GM12878 (cell line): ENCODE measurements around the gene IER5L. TPM values are rescaled to one million over a fixed set of nuclear protein-coding genes. Genes with fewer than 3 reads are reported as not detected.

ENCODE experiments used
- ATAC-seq: fragments of 200-7000 bp; cut with Tn5 transposase; 3 replicates; pipeline ENCODE4 v1.9.1; 2020; ENCODE audit warnings: mild to moderate bottlenecking, moderate library complexity
- BruUV-seq: library from RNA; stranded (reverse); fragments of 400-500 nt; replicated peaks from 2 replicates; lab custom pipeline; 2021; lab: Mats Ljungman, UMichigan
- CTCF ChIA-PET: fragments of 300-600 bp; sonication (Branson Sonifier 250); formaldehyde crosslinking; extraction: SDS; loops from one replicate; lab custom pipeline; 2021; ENCODE audit warnings: inconsistent platforms; lab: Yijun Ruan, JAX
- POLR2A ChIA-PET: fragments of 350-600 bp; formaldehyde crosslinking; extraction: SDS; loops from one replicate; lab custom pipeline; 2021; ENCODE audit warnings: inconsistent platforms; lab: Charles Lee
- RAD21 ChIA-PET: fragments of 300-600 bp; sonication (Branson Sonifier 250); formaldehyde crosslinking; loops from one replicate; lab custom pipeline; 2023; ENCODE audit warnings: antibody characterized with exemption; ENCODE audit not compliant: unreplicated experiment; lab: Charles Lee
- SMC1A ChIA-PET: fragments of 300-600 bp; sonication (Branson Sonifier 250); formaldehyde crosslinking; loops from one replicate; lab custom pipeline; 2023; ENCODE audit not compliant: unreplicated experiment, uncharacterized antibody; lab: Charles Lee
- DNase-seq: peaks from one replicate; pipeline ENCODE4 v3.0.0-alpha.2; 2011; ENCODE audit warnings: low read depth, low spot score
- FAIRE-seq: peaks from 3 replicates; lab custom pipeline; 2011; peaks lifted over from hg19 to GRCh38; lab: Jason Lieb, UNC
- H2AFZ ChIP-seq: 2 replicates; pipeline ENCODE4 v1.6.0; 2011; ENCODE audit warnings: low read depth, low read length, control low read depth; ENCODE audit not compliant: control insufficient read depth
- H3K27ac ChIP-seq: 2 replicates; pipeline ENCODE4 v1.5.1; 2011; ENCODE audit warnings: control low read depth; ENCODE audit not compliant: control insufficient read depth, insufficient read depth
- H3K27me3 ChIP-seq, 2 experiments: replicated peaks in 1 of 2; 2 replicates each; pipeline versions ENCODE4 v1.6.0 to v1.6.1; 2011; ENCODE audit warnings: low read length in 1 of 2; ENCODE audit not compliant: control insufficient read depth in 2 of 2, insufficient read depth in 2 of 2
- H3K36me3 ChIP-seq, 2 experiments: 2 replicates each; pipeline ENCODE4 v1.5.1; 2011; ENCODE audit warnings: low read length in 1 of 2; ENCODE audit not compliant: control insufficient read depth in 2 of 2, insufficient read depth in 2 of 2
- H3K4me1 ChIP-seq: 2 replicates; pipeline ENCODE4 v1.6.1; 2011; ENCODE audit warnings: mild to moderate bottlenecking, low read length, moderate library complexity, mixed read lengths; ENCODE audit not compliant: control insufficient read depth, insufficient read depth
- H3K4me2 ChIP-seq: 2 replicates; pipeline ENCODE4 v1.6.0; 2011; ENCODE audit warnings: control low read depth; ENCODE audit not compliant: control insufficient read depth, insufficient read depth
- H3K4me3 ChIP-seq: fragments of 200-600 bp; sonication (generic); 2 replicates; pipeline ENCODE4 v1.5.1; 2016
- H3K79me2 ChIP-seq: 2 replicates; pipeline ENCODE4 v1.6.0; 2011; ENCODE audit warnings: low read length; ENCODE audit not compliant: control insufficient read depth, insufficient read depth
- H3K9ac ChIP-seq: 2 replicates; pipeline ENCODE4 v1.8.0; 2011; ENCODE audit warnings: low read length, control low read depth, mixed read lengths; ENCODE audit not compliant: control insufficient read depth, insufficient read depth
- H3K9me3 ChIP-seq: replicated peaks from 3 replicates; pipeline ENCODE4 v1.5.1; 2011; ENCODE audit warnings: mild to moderate bottlenecking, low read length; ENCODE audit not compliant: control insufficient read depth, insufficient read depth
- H4K20me1 ChIP-seq: 2 replicates; pipeline ENCODE4 v1.6.0; 2011; ENCODE audit not compliant: control insufficient read depth, insufficient read depth
- SIX5 ChIP-seq: IDR thresholded peaks from 2 replicates; pipeline ENCODE4 v1.6.1; 2011; ENCODE audit warnings: mild to moderate bottlenecking, low read depth, low read length, moderate library complexity; ENCODE audit not compliant: severe bottlenecking
- SMAD1 ChIP-seq: fragments of 450-650 bp; IDR thresholded peaks from 2 replicates; pipeline ENCODE4 v1.6.1; 2018; ENCODE audit warnings: mild to moderate bottlenecking, low read depth; ENCODE audit not compliant: partially characterized antibody
- STAT1 ChIP-seq: fragments of 450-650 bp; conservative IDR thresholded peaks from 2 replicates; pipeline ENCODE4 v1.6.1; 2014; ENCODE audit warnings: antibody characterized with exemption, mild to moderate bottlenecking
- YBX1 ChIP-seq: fragments of 450-650 bp; IDR thresholded peaks from 2 replicates; pipeline ENCODE4 v1.6.1; 2016; ENCODE audit warnings: antibody characterized with exemption
- whole genome bisulfite sequencing: methylation state at CpG from one replicate; pipeline ENCODE4 v1.1.6; 2016; ENCODE audit warnings: low lambda C conversion rate; ENCODE audit not compliant: insufficient replicate concordance, insufficient coverage; ENCODE audit errors: missing lambda C conversion rate; 5-methylcytosine and 5-hydroxymethylcytosine counted together
- in situ Hi-C: fragments of 300-500 bp; cut with MboI; formaldehyde crosslinking; loops from 9 replicates; pipeline ENCODE4 v1.14.3; 2018; ENCODE audit warnings: mixed read lengths
- intact Hi-C: fragments of 100-400 bp; cut with micrococcal nuclease; formaldehyde crosslinking; loops from one replicate; pipeline ENCODE4 v1.14.2; 2022; ENCODE audit not compliant: unreplicated experiment
- polyA plus RNA-seq, 11 experiments: library from polyadenylated mRNA; depleted of rRNA in 4 of 11; unstranded in 6 of 11; stranded (reverse) in 5 of 11; fragments of >200 nt; fragmentation: Nextera tagmentation in 4 of 11; fragmentation: Illumina TruSeq in 1 of 11; extraction: Ambion mirVana in 4 of 11; extraction: Trizol in 1 of 11; gene quantifications; 1 replicate in 1 of 11; 2 replicates in 10 of 11; pipeline versions ENCODE4 v1.2.1 to v1.2.3, GENCODE V29; 2011 to 2016; ENCODE audit warnings: inconsistent platforms in 2 of 11, missing spikeins in 2 of 11, low read depth in 1 of 11
- total RNA-seq, 4 experiments: library from RNA; depleted of rRNA in 3 of 4; stranded (reverse); fragments of >200 nt in 3 of 4; fragmentation: Illumina TruSeq in 1 of 4; extraction: Trizol in 1 of 4; gene quantifications; 2 replicates each; pipeline versions ENCODE4 v1.2.1 to v1.2.3, GENCODE V29; 2013 to 2021
- TF ChIP-seq, protein P1 (sequence below): fragments of 150-350 bp; IDR thresholded peaks from 2 replicates; pipeline ENCODE4 v1.6.1; 2016; ENCODE audit warnings: low read depth, low read length
- TF ChIP-seq, protein P2 (sequence below): fragments of 450-650 bp; IDR thresholded peaks from 2 replicates; pipeline ENCODE4 v1.6.1; 2014; ENCODE audit warnings: mild to moderate bottlenecking

Gene IER5L
- total and polyA plus RNA-seq, 10 of the 15 experiments (the other 5 are each of a cell fraction or from before 2014, with no cell fraction given) = 0.04 to 1.4 (median 0.17) TPM

DNA sequence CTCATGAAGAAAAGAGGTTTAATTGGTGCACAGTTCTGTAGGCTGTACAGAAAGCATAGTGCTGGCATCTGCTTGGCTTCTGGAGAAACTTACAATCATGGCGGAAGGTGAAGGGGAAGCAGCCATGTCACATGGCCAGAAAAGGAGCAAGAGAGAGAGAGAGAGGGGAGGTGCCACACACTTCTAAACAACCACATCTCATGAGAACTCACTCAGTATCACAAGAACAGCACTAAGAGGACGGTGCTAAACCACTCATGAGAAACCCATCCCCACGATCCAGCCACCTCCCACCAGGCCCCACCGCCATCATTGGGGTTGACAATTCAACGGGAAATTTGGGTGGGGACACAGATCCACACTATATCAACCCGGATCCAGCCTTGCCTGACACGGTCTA is 28.8 kb upstream of the IER5L start:
- no peak for DNase-seq
- Histone ChIP-seq H2AFZ (no peak overlapping the region), H3K27me3 (no peaks in the 10 kb centered on the region), H3K9me3 (no peaks in the 10 kb centered on the region), H3K4me3 (no peak overlapping the region), H4K20me1 (no peaks in the 10 kb centered on the region), H3K4me1 (no peaks in the 10 kb centered on the region), H3K4me2 (no peak overlapping the region), H3K36me3 (no peaks in the 10 kb centered on the region), H3K9ac (no peak overlapping the region), H3K27ac (no peak overlapping the region), H3K79me2 (no peaks in the 10 kb centered on the region)
- ChIA-PET SMC1A (no interaction called here), CTCF (no interaction called here), POLR2A (no interaction called here), RAD21 (no interaction called here)
- intact Hi-C loops = no loop called here
- no peak for FAIRE-seq
- 34% methylated on average over 7 of the region's 7 CpGs for WGBS
- TF ChIP-seq SMAD1 = no peak
- TF ChIP-seq, protein P1, sequence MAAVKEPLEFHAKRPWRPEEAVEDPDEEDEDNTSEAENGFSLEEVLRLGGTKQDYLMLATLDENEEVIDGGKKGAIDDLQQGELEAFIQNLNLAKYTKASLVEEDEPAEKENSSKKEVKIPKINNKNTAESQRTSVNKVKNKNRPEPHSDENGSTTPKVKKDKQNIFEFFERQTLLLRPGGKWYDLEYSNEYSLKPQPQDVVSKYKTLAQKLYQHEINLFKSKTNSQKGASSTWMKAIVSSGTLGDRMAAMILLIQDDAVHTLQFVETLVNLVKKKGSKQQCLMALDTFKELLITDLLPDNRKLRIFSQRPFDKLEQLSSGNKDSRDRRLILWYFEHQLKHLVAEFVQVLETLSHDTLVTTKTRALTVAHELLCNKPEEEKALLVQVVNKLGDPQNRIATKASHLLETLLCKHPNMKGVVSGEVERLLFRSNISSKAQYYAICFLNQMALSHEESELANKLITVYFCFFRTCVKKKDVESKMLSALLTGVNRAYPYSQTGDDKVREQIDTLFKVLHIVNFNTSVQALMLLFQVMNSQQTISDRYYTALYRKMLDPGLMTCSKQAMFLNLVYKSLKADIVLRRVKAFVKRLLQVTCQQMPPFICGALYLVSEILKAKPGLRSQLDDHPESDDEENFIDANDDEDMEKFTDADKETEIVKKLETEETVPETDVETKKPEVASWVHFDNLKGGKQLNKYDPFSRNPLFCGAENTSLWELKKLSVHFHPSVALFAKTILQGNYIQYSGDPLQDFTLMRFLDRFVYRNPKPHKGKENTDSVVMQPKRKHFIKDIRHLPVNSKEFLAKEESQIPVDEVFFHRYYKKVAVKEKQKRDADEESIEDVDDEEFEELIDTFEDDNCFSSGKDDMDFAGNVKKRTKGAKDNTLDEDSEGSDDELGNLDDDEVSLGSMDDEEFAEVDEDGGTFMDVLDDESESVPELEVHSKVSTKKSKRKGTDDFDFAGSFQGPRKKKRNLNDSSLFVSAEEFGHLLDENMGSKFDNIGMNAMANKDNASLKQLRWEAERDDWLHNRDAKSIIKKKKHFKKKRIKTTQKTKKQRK = no peak
- no peak for TF ChIP-seq SIX5
- TF ChIP-seq, protein P2, sequence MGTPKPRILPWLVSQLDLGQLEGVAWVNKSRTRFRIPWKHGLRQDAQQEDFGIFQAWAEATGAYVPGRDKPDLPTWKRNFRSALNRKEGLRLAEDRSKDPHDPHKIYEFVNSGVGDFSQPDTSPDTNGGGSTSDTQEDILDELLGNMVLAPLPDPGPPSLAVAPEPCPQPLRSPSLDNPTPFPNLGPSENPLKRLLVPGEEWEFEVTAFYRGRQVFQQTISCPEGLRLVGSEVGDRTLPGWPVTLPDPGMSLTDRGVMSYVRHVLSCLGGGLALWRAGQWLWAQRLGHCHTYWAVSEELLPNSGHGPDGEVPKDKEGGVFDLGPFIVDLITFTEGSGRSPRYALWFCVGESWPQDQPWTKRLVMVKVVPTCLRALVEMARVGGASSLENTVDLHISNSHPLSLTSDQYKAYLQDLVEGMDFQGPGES = no peak
- no peak for TF ChIP-seq STAT1
- no peak for TF ChIP-seq YBX1
- no peak for ATAC-seq
- BruUV-seq = no TSS peak
- in situ Hi-C loops = no loop called here
